Measurements from ENCODE around the gene TMEM131. TPM values are rescaled to one million over a fixed set of nuclear protein-coding genes. Genes with fewer than 3 reads are reported as not detected.
"Not testable (repeated sequence)": the region's sequence is repeated elsewhere in the genome, so short reads cannot be mapped to it uniquely, and the experiment has no call there.

Gene TMEM131
- total RNA-seq, 1 donor from 2014 or later = 16.8 TPM

- no peak overlapping the region for H3K4me3 ChIP-seq (ENCODE audit: low read depth, low read length)
- TF ChIP-seq, protein P1, sequence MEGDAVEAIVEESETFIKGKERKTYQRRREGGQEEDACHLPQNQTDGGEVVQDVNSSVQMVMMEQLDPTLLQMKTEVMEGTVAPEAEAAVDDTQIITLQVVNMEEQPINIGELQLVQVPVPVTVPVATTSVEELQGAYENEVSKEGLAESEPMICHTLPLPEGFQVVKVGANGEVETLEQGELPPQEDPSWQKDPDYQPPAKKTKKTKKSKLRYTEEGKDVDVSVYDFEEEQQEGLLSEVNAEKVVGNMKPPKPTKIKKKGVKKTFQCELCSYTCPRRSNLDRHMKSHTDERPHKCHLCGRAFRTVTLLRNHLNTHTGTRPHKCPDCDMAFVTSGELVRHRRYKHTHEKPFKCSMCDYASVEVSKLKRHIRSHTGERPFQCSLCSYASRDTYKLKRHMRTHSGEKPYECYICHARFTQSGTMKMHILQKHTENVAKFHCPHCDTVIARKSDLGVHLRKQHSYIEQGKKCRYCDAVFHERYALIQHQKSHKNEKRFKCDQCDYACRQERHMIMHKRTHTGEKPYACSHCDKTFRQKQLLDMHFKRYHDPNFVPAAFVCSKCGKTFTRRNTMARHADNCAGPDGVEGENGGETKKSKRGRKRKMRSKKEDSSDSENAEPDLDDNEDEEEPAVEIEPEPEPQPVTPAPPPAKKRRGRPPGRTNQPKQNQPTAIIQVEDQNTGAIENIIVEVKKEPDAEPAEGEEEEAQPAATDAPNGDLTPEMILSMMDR (IDR thresholded peaks at IDR 0.05; ENCODE audit: insufficient read depth, low read length, poor library complexity, severe bottlenecking) = no peak
- DNase-seq (ENCODE audit: low read depth) = no peak
- H3K36me3 ChIP-seq (ENCODE audit: control insufficient read depth, insufficient read depth, low read length) = no peaks in the 10 kb centered on the region
- peaks cover 2% of the 10 kb centered on the region for H3K27me3 ChIP-seq (ENCODE audit: control insufficient read depth, insufficient read depth, low read length)
Measured at GRCh38 chr2:97715951-97716694, 279.6 kb downstream of the TMEM131 start.

DNA sequence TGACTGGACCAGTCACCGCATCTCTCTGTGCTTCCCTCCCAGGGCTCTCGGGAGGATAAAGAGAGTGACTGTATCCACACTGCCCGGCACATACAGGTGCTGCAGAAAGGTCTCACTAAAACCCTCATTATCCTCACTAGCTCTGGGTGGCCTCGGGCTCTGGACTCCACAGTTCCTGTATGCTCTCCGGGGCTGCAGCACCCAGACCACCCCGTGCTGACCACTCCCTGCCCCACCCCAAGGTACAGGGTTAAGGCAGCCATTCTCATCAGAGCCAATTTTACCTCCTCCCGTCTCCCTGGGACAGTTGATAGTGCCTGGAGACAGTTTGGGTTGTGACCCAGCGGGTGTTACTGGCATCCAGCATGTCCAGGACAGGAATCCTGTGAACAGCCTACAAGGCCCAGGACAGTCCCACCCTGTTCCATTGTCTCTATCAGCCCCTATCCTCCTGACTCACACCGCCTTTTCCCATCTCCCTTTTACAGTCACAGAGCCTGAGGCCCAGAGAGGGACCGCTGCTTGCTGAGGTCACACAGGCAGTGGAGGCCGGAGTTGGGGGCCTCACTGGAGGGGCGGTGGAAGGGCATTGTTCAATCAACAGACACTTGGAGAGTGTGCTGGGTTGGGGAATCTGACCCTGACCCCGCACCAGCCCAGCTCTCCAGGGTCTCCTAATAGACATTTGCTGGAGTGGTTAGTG is 280.6 kb downstream of the TMEM131 start:
- TF ChIP-seq, protein P1 (IDR thresholded peaks at IDR 0.05; ENCODE audit: insufficient read depth, low read length, poor library complexity, severe bottlenecking) = no peak

DNA sequence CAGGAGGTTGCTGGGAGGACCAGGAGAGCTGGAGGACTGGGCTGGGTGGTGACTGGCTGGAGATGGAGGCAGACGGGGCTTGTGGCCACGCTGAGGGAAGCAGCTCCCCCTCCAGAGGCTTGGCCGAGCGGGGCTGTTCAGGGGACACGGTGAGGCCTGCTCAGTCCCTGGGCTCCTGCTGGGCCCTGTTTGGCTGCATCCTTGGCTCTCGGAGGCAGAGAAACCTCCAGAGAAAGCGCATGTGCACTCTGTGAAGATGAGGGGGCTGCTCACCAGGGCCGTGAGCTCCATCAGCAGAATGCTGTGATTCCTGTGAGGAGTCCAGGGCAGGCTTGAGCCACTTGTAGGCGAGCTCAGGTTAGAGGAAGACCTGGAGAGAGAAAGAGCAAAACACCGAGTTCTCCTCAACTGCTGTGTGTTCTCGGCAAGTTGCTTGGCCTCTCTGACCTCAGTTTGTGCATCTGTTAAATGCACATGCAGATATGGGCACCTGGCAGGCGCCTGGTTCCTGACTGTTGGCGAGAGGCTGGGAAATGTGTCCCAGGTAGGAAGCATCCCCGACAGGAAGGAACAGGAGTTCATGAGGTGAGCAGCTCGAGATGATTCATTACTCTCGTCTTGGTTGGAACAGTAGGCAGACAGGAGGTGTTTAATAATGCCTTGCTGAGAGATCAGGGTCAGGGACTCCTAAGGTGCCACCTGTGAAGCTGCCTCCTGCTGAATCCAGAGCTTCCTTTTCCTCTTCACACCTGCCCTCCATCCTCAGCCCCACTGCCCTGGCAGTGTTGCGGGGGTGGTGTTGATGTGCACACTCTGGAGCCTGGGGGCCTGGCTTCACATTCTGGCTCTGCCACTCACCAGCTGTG is 281.4 kb downstream of the TMEM131 start:
- TF ChIP-seq, protein P1 (IDR thresholded peaks at IDR 0.05; ENCODE audit: insufficient read depth, low read length, poor library complexity, severe bottlenecking) = no peak
- Histone ChIP-seq H3K36me3 (ENCODE audit: control insufficient read depth, insufficient read depth, low read length) (no peaks in the 10 kb centered on the region), H3K27me3 (ENCODE audit: control insufficient read depth, insufficient read depth, low read length) (peaks cover 2% of the 10 kb centered on the region), H3K4me3 (ENCODE audit: low read depth, low read length) (no peak overlapping the region)
- no peak for DNase-seq (ENCODE audit: low read depth)

More for the DNA sequence above, 280.6 kb downstream of the TMEM131 start:
- H3K36me3 ChIP-seq (ENCODE audit: control insufficient read depth, insufficient read depth, low read length) = no peaks in the 10 kb centered on the region
- H3K27me3 ChIP-seq (ENCODE audit: control insufficient read depth, insufficient read depth, low read length) = peaks cover 2% of the 10 kb centered on the region
- no peak overlapping the region for H3K4me3 ChIP-seq (ENCODE audit: low read depth, low read length)
- no peak for DNase-seq (ENCODE audit: low read depth)

- Histone ChIP-seq H3K27me3 (ENCODE audit: control insufficient read depth, insufficient read depth, low read length) (peaks cover 2% of the 10 kb centered on the region), H3K4me3 (ENCODE audit: low read depth, low read length) (no peak within 1 kb of the TSS), H3K36me3 (ENCODE audit: control insufficient read depth, insufficient read depth, low read length) (no peaks in the 10 kb centered on the region)
- TF ChIP-seq, protein P1 (IDR thresholded peaks at IDR 0.05; ENCODE audit: insufficient read depth, low read length, poor library complexity, severe bottlenecking) = no peak
- no peak for DNase-seq (ENCODE audit: low read depth)
Measured at GRCh38 chr2:97713296-97714083, 282.3 kb downstream of the TMEM131 start, which contains the start of gene ZAP70. TSS of gene ZAP70 (plus strand) at chr2:97713576. CDS start at chr2:97724037, 10,461 bp downstream.

DNA sequence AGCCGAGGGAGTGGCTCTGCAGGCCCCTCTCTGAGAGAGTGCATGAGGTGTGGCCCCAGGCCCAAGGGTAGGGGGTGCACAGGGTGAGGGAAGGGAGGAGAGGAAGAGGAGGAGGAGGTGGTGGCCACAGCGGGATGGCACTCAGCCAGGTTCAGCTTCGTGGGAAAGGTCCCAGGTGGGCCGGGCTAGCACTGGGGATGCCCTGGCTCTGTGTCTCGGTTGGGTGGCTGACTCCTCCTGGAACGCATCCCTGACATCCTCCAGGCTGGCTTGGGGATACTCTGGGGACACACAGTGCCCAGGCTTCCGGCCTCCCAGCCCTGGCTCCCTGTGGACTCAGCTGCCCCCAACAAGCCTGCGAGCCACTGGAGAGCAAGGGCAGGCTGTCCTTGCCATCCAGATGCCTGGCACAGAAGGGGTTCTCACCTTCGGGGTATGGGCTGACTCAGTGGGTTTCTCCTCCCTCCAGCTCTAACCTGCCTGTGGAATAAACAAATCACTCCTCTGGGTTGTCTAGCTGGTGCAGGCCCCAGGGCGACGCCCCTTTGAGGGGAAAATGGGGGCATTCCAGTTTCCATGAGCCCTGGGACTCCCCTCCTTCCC is 283.0 kb downstream of the TMEM131 start:
- H3K4me3 ChIP-seq (ENCODE audit: low read depth, low read length) = no peak overlapping the region
- DNase-seq (ENCODE audit: low read depth) = no peak
- no peaks in the 10 kb centered on the region for H3K36me3 ChIP-seq (ENCODE audit: control insufficient read depth, insufficient read depth, low read length)
- peaks cover 2% of the 10 kb centered on the region for H3K27me3 ChIP-seq (ENCODE audit: control insufficient read depth, insufficient read depth, low read length)
- TF ChIP-seq, protein P1 (IDR thresholded peaks at IDR 0.05; ENCODE audit: insufficient read depth, low read length, poor library complexity, severe bottlenecking) = no peak

- not testable (repeated sequence) for DNase-seq (ENCODE audit: low read depth); H3K36me3 ChIP-seq (ENCODE audit: control insufficient read depth, insufficient read depth, low read length); H3K27me3 ChIP-seq (ENCODE audit: control insufficient read depth, insufficient read depth, low read length); H3K4me3 ChIP-seq (ENCODE audit: low read depth, low read length)
Measured at GRCh38 chr2:97712175-97712574, 283.6 kb downstream of the TMEM131 start.
